Measurements from ENCODE around the gene ADGRG6.

ADGRG6 gene

DNA sequence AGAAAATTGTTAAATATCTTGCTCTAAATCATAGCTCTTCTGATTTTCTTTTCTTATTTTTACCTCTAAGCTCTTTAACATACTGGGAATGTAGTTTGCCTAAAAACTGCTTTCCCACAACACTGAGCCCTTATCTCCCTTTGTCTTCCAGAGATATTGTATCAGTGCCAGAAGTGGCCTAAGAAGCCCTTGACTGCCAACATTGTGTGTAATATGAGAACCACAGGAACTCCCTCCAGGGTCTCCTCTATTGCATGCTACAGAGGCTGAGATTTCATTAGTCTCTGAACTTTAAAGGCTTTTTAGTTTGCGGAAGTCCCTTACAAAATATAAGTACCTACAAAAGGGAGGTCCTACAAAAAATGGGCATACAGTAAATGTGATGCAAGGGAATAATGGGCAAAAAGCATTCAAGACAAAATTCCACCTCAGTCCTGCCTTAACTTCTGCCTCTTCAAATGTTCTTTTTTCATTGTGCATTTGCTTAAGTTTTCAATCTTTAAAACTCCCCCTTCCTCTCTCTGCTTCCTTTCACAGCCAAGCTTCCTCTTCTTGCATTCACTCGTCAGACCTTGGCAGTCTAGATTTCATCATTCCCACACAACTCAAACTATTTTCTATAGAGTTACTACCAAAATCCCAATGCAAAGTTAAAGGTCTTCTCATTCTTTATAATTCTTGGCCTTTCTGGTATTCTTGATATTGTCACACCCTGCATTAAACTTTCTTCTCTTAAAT, 76.5 kb downstream of the ADGRG6 start:
- DNase-seq, result no peak

- DNase-seq, result no peak
Measured at GRCh38 chr6:142380626-142381025, 78.8 kb downstream of the ADGRG6 start.

- no peak for DNase-seq
Measured at GRCh38 chr6:142381181-142381580, 79.4 kb downstream of the ADGRG6 start.

DNA sequence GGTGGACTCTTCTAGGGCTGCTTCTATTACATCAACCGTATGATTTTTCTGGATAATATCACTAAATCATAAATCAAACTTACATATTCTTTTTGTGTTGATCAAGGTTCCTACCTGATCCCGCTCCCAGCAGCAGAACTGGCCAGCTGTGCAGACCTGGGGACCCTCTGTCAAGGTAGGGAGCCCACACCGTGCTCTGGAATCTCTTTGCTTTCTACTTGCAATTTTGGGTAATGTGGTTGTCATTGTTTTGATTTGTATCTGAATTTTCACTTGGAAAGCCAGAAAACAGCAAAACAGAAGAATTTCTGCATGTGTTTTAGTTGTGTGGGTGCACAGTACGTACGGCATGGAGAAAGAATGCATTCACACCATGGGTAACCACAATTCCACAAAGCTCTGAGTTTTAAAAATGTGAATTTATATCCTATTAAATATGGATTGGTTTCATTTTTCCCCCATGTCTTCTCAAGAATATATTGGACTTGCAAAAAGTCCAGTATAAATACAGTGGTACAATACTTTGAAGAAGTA, 80.1 kb downstream of the ADGRG6 start:
- no peak for DNase-seq

DNA sequence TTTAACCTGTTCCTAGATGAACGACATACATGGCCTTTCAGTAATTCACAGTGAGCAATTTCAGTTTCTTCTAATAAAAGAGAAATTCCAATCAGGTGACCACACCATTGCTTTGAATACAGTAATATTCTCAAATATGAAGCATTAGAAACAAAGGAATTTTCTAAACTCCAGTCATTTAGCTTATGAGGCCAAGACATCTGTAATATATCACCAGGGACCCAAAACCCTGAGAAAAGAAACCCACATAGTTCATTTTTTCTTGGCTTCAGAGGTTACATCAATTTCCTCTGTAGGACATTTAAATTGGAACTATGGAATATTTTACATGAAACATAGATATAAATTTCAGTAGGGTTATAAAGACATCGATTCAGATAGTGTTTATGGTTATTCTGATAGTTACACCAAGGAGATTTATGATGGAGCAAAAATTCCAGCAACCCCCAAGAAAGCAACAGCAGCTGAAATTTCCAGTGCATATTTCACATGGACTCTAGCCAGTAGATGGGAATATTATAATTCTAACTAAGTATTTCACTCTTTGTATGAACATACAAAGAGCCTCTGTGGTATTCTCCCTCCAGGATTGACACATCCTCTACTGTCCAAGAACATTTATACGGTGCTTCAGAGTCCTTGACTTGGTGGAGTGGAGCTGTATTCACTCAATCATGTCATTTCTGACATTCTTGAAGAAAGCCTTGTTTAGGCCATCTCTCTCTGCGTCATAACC, 82.9 kb downstream of the ADGRG6 start:
- DNase-seq, result no peak

DNA sequence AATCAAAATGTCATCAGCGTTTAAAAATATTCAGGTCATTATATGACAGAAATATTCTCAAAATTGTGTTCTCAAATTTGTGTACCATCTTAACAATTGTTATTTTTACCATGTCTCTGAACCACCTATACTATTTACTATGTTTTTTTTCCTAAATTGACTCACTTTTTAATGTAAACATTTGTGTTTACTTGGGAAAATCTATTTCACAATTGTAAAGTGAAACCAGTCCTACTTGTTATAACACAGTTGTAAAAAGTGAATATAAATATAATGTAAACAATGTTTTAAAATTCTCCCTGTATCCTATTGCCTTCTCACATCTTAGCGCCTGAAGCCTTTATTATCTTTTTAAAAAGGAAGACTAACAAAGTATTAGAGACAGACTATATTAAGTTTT, 83.5 kb downstream of the ADGRG6 start:
- DNase-seq, result no peak

DNA sequence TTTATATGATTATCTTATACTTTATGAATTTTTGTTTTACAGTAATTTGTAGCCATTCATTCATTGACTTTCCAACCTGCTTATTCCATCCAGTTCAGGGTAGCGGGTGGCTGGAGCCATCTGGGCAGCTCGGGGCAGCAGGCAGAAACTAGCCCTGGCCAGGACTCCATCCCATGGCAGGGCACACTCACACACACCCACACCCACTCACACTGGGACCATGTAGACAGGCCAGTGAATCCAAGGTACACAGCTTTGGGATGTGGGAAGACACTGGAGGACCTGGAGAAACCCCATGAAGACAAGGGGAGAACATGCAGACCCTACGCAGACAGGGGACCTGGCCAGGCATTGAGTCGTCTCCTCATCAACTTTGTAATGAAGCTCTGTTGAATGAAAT, 84.8 kb downstream of the ADGRG6 start:
- no peak for DNase-seq

GRCh38 chr6:142387997-142388815, 86.4 kb downstream of the ADGRG6 start:
- DNase-seq, result no peak

GRCh38 chr6:142395266-142395665, 93.5 kb downstream of the ADGRG6 start:
- DNase-seq, result no peak

DNA sequence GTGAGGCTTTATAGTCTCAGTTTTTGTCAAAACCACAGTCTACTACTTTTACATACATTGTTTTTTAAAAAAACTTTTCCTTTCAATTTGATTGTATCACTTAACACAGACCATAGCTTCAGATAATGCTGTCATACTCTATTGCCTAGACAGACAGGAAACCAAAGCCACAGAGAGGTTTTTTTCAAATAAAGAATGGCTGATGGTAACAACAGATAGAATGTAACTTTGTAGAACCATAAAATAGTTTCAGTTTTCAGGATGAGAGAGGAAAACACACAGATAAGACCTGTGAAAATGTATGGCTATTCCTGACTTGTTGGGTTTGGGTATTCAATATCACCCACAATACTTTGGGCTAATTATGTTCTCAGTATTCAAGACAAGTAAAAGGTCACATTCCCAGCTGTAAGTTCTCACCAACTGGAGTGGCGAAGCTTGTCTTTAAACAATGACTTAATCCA, 94.0 kb downstream of the ADGRG6 start:
- no peak for DNase-seq

DNA sequence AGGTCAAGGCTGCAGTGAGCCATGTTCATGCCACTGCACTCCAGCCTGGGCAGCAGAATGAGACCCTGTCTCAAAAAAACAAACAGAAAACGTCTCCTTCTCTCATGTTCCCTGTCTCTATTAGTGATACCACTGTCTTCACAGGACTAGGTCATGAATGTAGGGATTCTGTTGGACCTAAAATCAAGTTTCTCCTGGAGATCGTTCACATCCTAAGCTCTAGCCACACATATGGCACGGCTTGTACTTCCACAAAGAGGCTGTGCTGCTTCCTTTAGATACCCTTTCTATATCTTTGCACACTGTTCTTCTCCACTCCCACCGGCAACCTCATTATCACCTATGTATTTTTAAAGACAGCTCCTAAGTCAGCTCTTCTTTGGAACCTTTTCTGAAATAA, 96.5 kb downstream of the ADGRG6 start:
- no peak for DNase-seq

DNA sequence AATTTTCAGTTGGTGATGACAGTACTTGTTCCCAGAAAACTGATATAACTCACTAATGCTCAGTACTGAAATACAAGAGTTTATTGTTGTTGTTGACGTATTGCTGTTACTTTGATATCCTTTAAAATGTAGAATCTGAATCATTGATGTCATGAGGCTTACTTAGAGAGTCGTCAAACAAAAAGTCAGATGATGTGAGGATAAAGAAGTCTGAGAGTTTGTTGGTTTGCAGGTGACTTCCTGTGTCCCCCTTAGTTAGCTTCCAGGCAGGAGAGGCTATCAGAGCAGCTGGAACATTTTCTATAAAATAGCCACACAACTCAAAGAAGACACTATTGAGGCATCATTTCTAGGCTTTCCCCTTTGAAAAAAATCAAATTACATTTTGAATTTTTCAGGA, 97.9 kb downstream of the ADGRG6 start:
- no peak for DNase-seq

- no peak for DNase-seq
Measured at GRCh38 chr6:142400495-142400894, 98.7 kb downstream of the ADGRG6 start.

DNA sequence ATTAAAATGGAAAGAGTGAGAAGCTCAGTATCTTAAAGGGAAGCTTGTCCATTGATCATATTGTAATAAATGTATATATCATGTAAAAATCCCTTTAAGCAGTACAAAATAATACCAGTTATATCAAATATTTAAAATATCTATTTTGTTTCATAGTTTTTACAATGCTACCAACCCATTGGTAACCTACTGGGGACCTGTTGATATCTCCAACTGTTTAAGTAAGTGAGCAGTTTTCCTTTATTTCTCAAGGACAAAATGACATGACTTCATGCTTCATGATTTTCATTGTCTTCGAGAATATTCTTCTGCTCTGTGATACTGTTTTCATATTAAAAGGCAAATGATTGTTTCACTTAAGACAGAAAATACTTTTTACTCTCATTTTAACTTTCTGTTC, 100.0 kb downstream of the ADGRG6 start:
- DNase-seq, result no peak

GRCh38 chr6:142404751-142405150, 102.9 kb downstream of the ADGRG6 start:
- no peak for DNase-seq

DNA sequence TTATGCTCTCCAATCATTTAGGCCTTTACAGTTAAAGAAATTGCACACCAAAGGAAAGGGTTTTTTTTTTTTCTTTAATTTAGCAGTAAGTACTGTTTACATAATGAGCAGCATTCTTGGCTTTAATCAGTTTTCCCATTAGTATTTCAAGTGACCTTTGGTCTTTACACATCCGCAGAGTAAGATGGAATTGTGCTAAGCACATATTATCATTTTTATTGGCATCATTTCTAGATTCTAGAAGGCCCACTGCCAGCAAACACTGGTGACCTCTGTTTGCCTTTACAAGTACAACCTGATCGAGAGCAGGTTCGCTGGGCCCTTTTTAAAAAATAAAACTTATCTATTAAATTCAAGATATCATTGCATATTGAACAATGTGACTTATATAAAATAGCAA, 104.3 kb downstream of the ADGRG6 start:
- no peak for DNase-seq

DNA sequence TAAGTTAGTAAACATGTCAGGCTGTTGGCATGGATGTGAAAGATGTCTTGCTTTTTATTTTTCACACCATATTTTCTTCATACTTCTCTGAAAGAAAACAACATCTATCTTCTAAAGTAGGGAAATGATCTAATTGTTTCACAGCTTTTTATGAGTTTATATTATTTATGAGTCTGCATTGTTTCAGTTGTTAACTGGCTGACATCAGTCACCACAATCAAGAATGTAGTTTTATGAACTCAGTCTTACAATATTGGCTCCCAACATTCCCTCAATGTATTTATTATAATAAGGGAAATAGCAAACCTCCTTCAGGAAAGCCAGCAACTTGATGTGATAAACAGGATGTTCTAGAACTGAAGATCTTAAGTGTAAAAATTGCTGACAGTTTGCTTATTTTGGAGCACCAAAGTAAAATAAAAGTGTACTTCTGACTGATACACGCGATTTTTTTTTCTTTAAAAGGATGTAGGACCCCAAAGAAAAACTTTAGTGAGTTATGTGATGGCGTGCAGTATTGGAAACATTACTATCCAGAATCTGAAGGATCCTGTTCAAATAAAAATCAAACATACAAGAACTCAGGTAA, 106.0 kb downstream of the ADGRG6 start:
- no peak for DNase-seq

DNA sequence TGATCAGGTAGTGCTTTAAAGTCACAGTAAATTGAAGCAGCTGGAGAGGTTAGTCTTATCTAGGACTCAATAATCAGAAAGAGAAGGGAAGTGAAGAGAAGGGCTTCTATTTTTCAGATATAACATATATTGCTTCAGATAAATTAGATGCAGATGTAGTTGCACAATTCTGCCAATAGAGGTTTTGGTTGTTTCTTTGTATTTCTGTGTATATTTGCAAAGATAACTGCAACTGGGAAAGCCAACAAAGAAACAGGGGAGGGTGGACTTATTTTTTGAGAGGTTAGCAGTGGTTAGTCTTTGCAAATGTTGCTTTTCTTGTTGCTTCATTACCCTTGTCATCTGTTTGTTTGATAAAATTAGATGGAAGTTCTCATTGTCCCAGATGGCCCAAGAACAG, 106.6 kb downstream of the ADGRG6 start:
- no peak for DNase-seq

DNA sequence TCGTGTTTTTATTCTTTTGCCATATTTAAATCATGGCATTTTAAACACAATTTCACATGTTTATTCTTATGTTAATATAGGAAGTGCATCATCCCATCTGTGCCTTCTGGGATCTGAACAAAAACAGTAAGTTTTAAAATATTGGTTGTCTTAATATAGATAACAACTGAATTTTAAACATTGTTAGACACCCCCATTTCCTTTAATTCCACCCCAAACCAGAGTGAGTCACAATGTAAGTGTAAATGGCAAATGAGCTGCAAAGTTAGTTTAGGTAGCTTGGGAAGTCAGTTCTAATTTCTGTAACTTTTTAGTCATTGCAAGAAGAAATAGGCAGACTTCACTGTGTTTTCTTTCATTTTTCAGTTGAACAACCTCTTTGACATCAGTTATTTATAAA, 108.0 kb downstream of the ADGRG6 start:
- no peak for DNase-seq

GRCh38 chr6:142411145-142411544, 109.3 kb downstream of the ADGRG6 start:
- DNase-seq, result no peak

DNA sequence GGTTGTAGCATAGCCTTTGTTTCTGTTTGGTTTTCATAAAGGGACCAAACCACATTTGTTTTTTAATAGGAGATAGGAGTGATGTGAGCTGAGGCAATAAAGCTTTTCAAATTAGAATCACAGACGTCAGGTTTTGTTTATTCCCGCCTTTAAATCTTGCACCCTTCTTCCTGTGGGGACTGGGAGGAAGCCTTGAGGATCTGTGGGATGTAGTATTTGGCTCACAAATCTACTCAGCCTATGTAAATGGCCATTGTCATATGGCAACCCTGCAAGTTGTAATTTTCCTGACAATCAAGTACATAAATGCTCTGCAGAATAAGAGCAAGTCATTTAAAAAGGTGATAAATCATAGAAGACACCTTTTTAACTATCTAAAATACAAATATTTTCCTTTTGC, 110.4 kb downstream of the ADGRG6 start:
- no peak for DNase-seq

DNA sequence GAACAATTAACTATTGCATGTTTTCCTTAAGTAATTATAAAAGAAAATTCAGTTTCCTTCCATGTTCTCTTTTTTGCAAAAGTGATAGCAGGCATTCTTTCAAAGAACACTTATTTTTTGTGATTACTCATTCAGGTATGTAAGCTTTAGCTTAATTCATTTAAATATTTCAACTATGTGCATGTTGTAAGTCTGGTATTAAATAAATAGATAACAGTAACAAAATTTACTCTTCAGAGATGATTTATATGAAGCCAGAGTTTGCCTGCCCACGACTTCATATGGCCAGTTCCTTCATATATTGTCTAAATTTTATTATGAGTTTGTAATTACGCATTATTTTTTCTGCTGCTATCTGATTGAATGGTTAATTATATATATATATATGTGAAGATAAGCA, 110.9 kb downstream of the ADGRG6 start:
- DNase-seq, result no peak

GRCh38 chr6:142413111-142413510, 111.3 kb downstream of the ADGRG6 start:
- DNase-seq, result no peak
